Ovary (tissue), 9 donors: ENCODE measurements around the gene PSME1. TPM values are rescaled to one million over a fixed set of nuclear protein-coding genes. Genes with fewer than 3 reads are reported as not detected.

ENCODE experiments used
- DNase-seq, 5 donors: peaks; one replicate each; pipeline ENCODE4 v3.0.0-alpha.2; 2019 to 2020
- H3K27ac ChIP-seq, 2 donors: fragments of 200-600 bp; one replicate each; pipeline versions ENCODE4 v1.5.1 to v1.8.0; 2019 to 2022
- H3K27me3 ChIP-seq: fragments of 200-600 bp; one replicate; pipeline ENCODE4 v1.8.0; 2022
- H3K36me3 ChIP-seq: fragments of 200-600 bp; sonication (generic); one replicate; pipeline ENCODE4 v1.5.1; 2019
- H3K4me1 ChIP-seq: one replicate; pipeline ENCODE4 v1.8.1; 2013; ENCODE audit warnings: mild to moderate bottlenecking, moderate library complexity; ENCODE audit not compliant: insufficient read depth
- H3K4me3 ChIP-seq: fragments of 200-600 bp; sonication (generic); one replicate; pipeline ENCODE4 v1.5.1; 2017
- H3K9me3 ChIP-seq, 2 donors: fragments of 200-600 bp in 1 of 2; sonication (generic) in 1 of 2; one replicate each; pipeline versions ENCODE4 v1.5.1 to v1.8.1; 2013 to 2019; ENCODE audit warnings: mild to moderate bottlenecking in 1 of 2, moderate library complexity in 1 of 2
- EP300 ChIP-seq: sonication (generic); formaldehyde crosslinking; IDR thresholded peaks from one replicate; pipeline ENCODE4 v1.6.1; 2017; ENCODE audit warnings: antibody characterized with exemption
- POLR2A ChIP-seq: fragments of 450-650 bp; IDR thresholded peaks from one replicate; pipeline ENCODE4 v1.6.1; 2017; ENCODE audit warnings: antibody characterized with exemption, mild to moderate bottlenecking, moderate library complexity
- WGBS, 3 donors: extraction: QIAGEN DNeasy Blood & Tissue Kit in 1 of 3; methylation state at CpG; one replicate each; pipeline versions ENCODE4 v1.1.5 to v1.1.7; 2013 to 2017; 5-methylcytosine and 5-hydroxymethylcytosine counted together
- intact Hi-C, 4 donors: fragments of 100-400 bp; cut with DNase I; formaldehyde crosslinking; loops; one replicate each; pipeline versions ENCODE4 v1.11.0 to v1.15.1; 2022 to 2023
- polyA plus RNA-seq, 2 donors: library from polyadenylated mRNA; stranded (reverse); fragments of 200-250 nt in 1 of 2; fragments of 350-450 nt in 1 of 2; fragmentation: Illumina TruSeq in 1 of 2; extraction: RNeasy Lipid Tissue Mini Kit (QIAGEN cat#74804) in 1 of 2; gene quantifications; one replicate each; pipeline ENCODE4 v1.2.3, GENCODE V29; 2013 to 2014
- total RNA-seq, 7 donors: library from RNA; depleted of rRNA in 2 of 7; stranded (reverse); fragments of >200 nt in 2 of 7; fragmentation: NEBNext Ultra II Directional in 3 of 7; extraction: Animal tissue kit (Norgen Biotek cat#: 25700) in 3 of 7; gene quantifications; one replicate each; pipeline versions ENCODE4 v1.1.0 to v1.2.4, GENCODE V29; 2016 to 2023
- TF ChIP-seq, protein P1 (sequence below), 3 donors: fragments of 450-650 bp in 2 of 3; fragments of 200-600 bp in 1 of 3; IDR thresholded peaks; one replicate each; pipeline versions ENCODE4 v1.5.1 to v1.8.0; 2016 to 2022; ENCODE audit warnings: antibody characterized with exemption in 3 of 3, mild to moderate bottlenecking in 1 of 3
- donor health status: DM: no; HTN: no; CAD: no; lungs with moderate emphysema.
- donor health status: DM: no; HTN: no; CAD: no.
- donor health status: Bipolar disorder and iron deficiency.
- donor health status: DM: yes; HTN: yes; CAD: no.
- donor health status: DM: no; HTN: no; CAD: no.
- donor health status: DM: yes; HTN: yes; CAD: no.

PSME1 gene
- total and polyA plus RNA-seq, 9 donors, result 93.6 to 261 (median 177) TPM

DNA sequence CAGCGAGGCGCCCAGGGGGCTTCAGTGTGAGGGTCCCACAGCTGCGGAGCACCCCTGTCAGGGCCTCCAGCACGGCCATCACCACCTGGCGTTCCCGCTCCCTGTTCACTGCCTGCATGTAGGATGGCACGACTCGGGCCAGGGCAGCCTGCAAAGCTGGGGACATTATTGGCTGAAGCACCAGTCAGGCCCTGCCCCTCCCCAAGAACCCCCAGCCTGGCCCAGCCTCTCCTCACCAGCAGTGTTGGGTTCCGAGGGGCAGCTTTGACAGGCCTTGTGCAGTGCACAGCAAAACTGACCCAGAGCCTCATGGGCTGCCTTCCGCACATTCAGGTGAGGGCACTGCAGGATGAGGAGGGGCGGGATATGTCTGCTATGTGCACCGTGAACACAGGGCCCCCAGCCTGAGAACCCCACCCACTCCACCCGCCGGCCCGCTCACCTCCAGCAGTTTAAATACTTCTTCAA is 47.1 kb downstream of the PSME1 start:
- TF ChIP-seq EP300 (no peak), POLR2A (no peak)
- TF ChIP-seq, protein P1, sequence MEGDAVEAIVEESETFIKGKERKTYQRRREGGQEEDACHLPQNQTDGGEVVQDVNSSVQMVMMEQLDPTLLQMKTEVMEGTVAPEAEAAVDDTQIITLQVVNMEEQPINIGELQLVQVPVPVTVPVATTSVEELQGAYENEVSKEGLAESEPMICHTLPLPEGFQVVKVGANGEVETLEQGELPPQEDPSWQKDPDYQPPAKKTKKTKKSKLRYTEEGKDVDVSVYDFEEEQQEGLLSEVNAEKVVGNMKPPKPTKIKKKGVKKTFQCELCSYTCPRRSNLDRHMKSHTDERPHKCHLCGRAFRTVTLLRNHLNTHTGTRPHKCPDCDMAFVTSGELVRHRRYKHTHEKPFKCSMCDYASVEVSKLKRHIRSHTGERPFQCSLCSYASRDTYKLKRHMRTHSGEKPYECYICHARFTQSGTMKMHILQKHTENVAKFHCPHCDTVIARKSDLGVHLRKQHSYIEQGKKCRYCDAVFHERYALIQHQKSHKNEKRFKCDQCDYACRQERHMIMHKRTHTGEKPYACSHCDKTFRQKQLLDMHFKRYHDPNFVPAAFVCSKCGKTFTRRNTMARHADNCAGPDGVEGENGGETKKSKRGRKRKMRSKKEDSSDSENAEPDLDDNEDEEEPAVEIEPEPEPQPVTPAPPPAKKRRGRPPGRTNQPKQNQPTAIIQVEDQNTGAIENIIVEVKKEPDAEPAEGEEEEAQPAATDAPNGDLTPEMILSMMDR (IDR thresholded peaks at IDR 0.05), result no peak
- intact Hi-C loops, result no loop called here
- no peaks in the 10 kb centered on the region for H3K27me3 ChIP-seq
- no peaks in the 10 kb centered on the region for H3K36me3 ChIP-seq
- H3K27ac ChIP-seq, result no peak overlapping the region
- 86 to 88% (median 87%) methylated on average over 14 to 15 of the region's 15 CpGs for WGBS, 3 donors
- H3K9me3 ChIP-seq, result no peaks in the 10 kb centered on the region
- peaks cover 2% of the 10 kb centered on the region for H3K4me1 ChIP-seq
- no peak for DNase-seq
- no peak overlapping the region for H3K4me3 ChIP-seq

- Histone ChIP-seq H3K4me1 (peaks cover 2% of the 10 kb centered on the region), H3K9me3 (no peaks in the 10 kb centered on the region), H3K27me3 (no peaks in the 10 kb centered on the region), H3K4me3 (no peak overlapping the region), H3K36me3 (no peaks in the 10 kb centered on the region), H3K27ac (no peak overlapping the region)
- intact Hi-C loops, result no loop called here
- DNase-seq, result no peak
- no peak for TF ChIP-seq POLR2A
- TF ChIP-seq, protein P1 (IDR thresholded peaks at IDR 0.05), result no peak
- no peak for TF ChIP-seq EP300
- WGBS, 3 donors, result 80 to 83% (median 82%) methylated on average over 19 of the region's 19 CpGs
Observed at GRCh38 chr14:24184104-24184970, 48.3 kb downstream of the PSME1 start.

DNA sequence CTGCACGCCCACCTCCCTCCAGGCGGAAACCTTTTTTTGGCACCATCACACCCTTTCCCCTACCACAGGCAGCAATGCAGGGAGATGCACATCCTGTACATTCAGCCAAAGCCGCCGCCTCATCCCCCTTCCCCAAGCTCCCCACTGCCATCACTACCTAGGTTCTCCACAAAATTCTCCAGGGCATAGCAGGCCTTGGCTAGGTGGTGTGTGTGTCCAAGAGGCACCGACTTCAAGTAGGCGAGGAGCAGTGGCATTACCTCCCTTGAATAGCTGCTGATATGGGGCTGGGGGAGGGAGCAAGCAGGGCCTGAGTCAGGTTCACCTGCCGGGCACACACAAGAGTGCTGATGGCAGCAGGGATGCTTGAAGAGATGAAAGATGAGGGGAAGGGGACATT is 49.0 kb downstream of the PSME1 start:
- peaks cover 2% of the 10 kb centered on the region for H3K4me1 ChIP-seq
- no peak for TF ChIP-seq EP300
- TF ChIP-seq, protein P1 (IDR thresholded peaks at IDR 0.05), result no peak
- TF ChIP-seq POLR2A, result no peak
- no peak overlapping the region for H3K4me3 ChIP-seq
- intact Hi-C loops, result no loop called here
- H3K9me3 ChIP-seq, result no peaks in the 10 kb centered on the region
- H3K27ac ChIP-seq, result no peak overlapping the region
- WGBS, 3 donors, result 90 to 96% (median 91%) methylated on average over 7 of the region's 7 CpGs
- H3K27me3 ChIP-seq, result no peaks in the 10 kb centered on the region
- DNase-seq, result no peak
- no peaks in the 10 kb centered on the region for H3K36me3 ChIP-seq

DNA sequence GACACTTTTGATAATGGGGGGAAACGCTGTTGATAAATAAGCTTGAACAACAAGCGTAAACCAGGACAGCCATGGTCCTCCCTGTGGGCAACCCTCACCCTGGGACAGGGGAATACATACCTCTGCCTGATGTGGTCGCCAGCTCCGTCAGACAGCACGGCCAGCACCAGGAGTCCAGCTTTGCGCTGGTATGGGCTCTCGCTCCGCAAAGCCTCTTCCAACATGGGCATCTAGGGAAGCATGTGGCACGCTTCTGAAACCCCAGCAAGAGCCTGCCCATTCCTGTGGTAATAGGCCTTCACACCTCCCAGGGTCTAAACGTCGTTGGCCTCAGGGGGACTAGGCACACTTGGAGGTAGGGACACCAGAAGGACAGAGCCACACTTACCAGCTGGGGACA is 49.7 kb downstream of the PSME1 start:
- 91 to 92% (median 91%) methylated on average over 11 of the region's 11 CpGs for WGBS, 3 donors
- Histone ChIP-seq H3K9me3 (no peaks in the 10 kb centered on the region), H3K27ac (no peak overlapping the region), H3K27me3 (no peaks in the 10 kb centered on the region), H3K4me1 (peaks cover 2% of the 10 kb centered on the region), H3K36me3 (no peaks in the 10 kb centered on the region), H3K4me3 (no peak overlapping the region)
- no peak for DNase-seq
- intact Hi-C loops, result no loop called here
- TF ChIP-seq EP300 (no peak), POLR2A (no peak)
- TF ChIP-seq, protein P1 (IDR thresholded peaks at IDR 0.05), result no peak
